MCF 10A (cell line): Measurements from ENCODE around the gene INSR. TPM values are rescaled to one million over a fixed set of nuclear protein-coding genes. Genes with fewer than 3 reads are reported as not detected.
A peak's percentile ranks its signal among the peaks of the same experiment; 100 is the strongest.

Experiments used
- Bru-seq: library from RNA; stranded (reverse); fragments of 400-500 nt; gene quantifications from one replicate; lab custom pipeline; 2021; lab: Mats Ljungman, UMichigan
- BruChase-seq, 2 experiments: library from RNA; stranded (reverse); fragments of 400-500 nt; gene quantifications; one replicate each; lab custom pipeline; 2021; lab: Mats Ljungman, UMichigan
- BruUV-seq: library from RNA; stranded (reverse); fragments of 400-500 nt; replicated peaks from 2 replicates; lab custom pipeline; 2021; lab: Mats Ljungman, UMichigan
- CTCF ChIA-PET: fragments of 300-600 bp; sonication (Branson Sonifier 250); formaldehyde crosslinking; extraction: SDS; loops from one replicate; lab custom pipeline; 2021; ENCODE audit warnings: antibody characterized with exemption, inconsistent platforms; lab: Yijun Ruan, JAX
- POLR2A ChIA-PET: fragments of 300-600, 350-650 bp; sonication (Branson Sonifier 250); formaldehyde crosslinking; extraction: SDS; loops from one replicate; lab custom pipeline; 2020; ENCODE audit warnings: antibody characterized with exemption, inconsistent platforms; lab: Yijun Ruan, JAX
- DNase-seq: peaks from one replicate; pipeline ENCODE4 v3.0.0-alpha.2; 2018; ENCODE audit not compliant: unreplicated experiment
- H3K27ac Mint-ChIP-seq: one replicate; pipeline ENCODE4 v1.8.0; 2022; ENCODE audit warnings: mild to moderate bottlenecking, low read depth, mixed read lengths; ENCODE audit not compliant: unreplicated experiment
- H3K27me3 Mint-ChIP-seq: one replicate; pipeline ENCODE4 v1.8.0; 2022; ENCODE audit warnings: mixed read lengths; ENCODE audit not compliant: insufficient read depth, unreplicated experiment
- H3K36me3 Mint-ChIP-seq: one replicate; pipeline ENCODE4 v1.8.0; 2022; ENCODE audit warnings: mild to moderate bottlenecking, moderate library complexity, mixed read lengths; ENCODE audit not compliant: insufficient read depth, unreplicated experiment
- H3K4me1 Mint-ChIP-seq: one replicate; pipeline ENCODE4 v1.8.0; 2022; ENCODE audit warnings: mixed read lengths; ENCODE audit not compliant: insufficient read depth, unreplicated experiment
- H3K4me3 Mint-ChIP-seq: one replicate; pipeline ENCODE4 v1.8.0; 2022; ENCODE audit warnings: mild to moderate bottlenecking, moderate library complexity, mixed read lengths; ENCODE audit not compliant: unreplicated experiment
- H3K9me3 Mint-ChIP-seq: one replicate; pipeline ENCODE4 v1.8.0; 2022; ENCODE audit warnings: mixed read lengths; ENCODE audit not compliant: unreplicated experiment
- CTCF ChIP-seq: fragments of 200-600 bp; IDR thresholded peaks from one replicate; pipeline ENCODE4 v1.8.0; 2022; ENCODE audit warnings: antibody characterized with exemption, mild to moderate bottlenecking; ENCODE audit not compliant: unreplicated experiment
- intact Hi-C: fragments of 100-400 bp; cut with micrococcal nuclease; formaldehyde crosslinking; loops from 2 replicates; pipeline ENCODE4 v1.14.1; 2022
- long read RNA-seq: library from polyadenylated mRNA; stranded (forward); transcript quantifications from one replicate; pipeline ENCODE4 v2.0.0, GENCODE V29; 2022
- total RNA-seq: library from RNA; stranded (reverse); gene quantifications from 2 replicates; pipeline ENCODE4 v1.2.3, GENCODE V29; 2022

Gene INSR
- total RNA-seq (8.8 and 11.8 TPM in 2 replicates), Bru-seq, nascent RNA (percentile 45 among the genes with signal in this experiment), BruChase-seq, experiment 1, labeled RNA remaining after a 6-hour chase (percentile 60 among the genes with signal in this experiment), BruChase-seq, experiment 2, labeled RNA remaining after a 2-hour chase (percentile 46 among the genes with signal in this experiment)
- long read RNA-seq, full-length matches to known transcripts = 2 of 9 reads
- long read RNA-seq, partial matches to known transcripts = 2 of 9 reads
- long read RNA-seq, other reads (novel, unspliced or antisense) = 5 of 9 reads

GRCh38 chr19:7293762-7294557 lies at the start of gene INSR:
Gene INSR (minus strand): TSS chr19:7294414. CDS start chr19:7293891, 523 bp downstream.
- no peaks in the 10 kb centered on the region for H3K9me3 Mint-ChIP-seq

GRCh38 chr19:7342143-7342542 lies 47.9 kb upstream of the INSR start:
- H3K27me3 Mint-ChIP-seq = peaks cover 32% of the 10 kb centered on the region
- H3K4me1 Mint-ChIP-seq = no peaks in the 10 kb centered on the region
- no peak overlapping the region for H3K27ac Mint-ChIP-seq
- H3K4me3 Mint-ChIP-seq = no peak overlapping the region
- POLR2A ChIA-PET = interaction anchor here (1.2 kb wide), 1 partner anchor 145 kb away, joined by 4 read pairs; no protein-coding TSS in a partner anchor
- DNase-seq = no peak
- CTCF ChIA-PET = interaction anchor here (0.7 to 3.5 kb wide), 9 partner anchors 25 to 876 kb away, joined by 3 to 29 read pairs (median 3); no protein-coding TSS in a partner anchor
- BruUV-seq = no TSS peak
- H3K36me3 Mint-ChIP-seq = no peaks in the 10 kb centered on the region
- H3K9me3 Mint-ChIP-seq = no peaks in the 10 kb centered on the region
- TF ChIP-seq CTCF = no peak
- intact Hi-C loops = no loop called here

More at GRCh38 chr19:7293762-7294557, at the start of gene INSR:
- no peak for TF ChIP-seq CTCF
- Mint-ChIP-seq H3K27ac (no peak within 1 kb of the TSS), H3K27me3 (no peaks in the 10 kb centered on the region), H3K4me3 (peak within 1 kb of the TSS; percentile 79), H3K4me1 (peaks cover 6% of the 10 kb centered on the region), H3K36me3 (peaks cover 5% of the 10 kb centered on the region)
- intact Hi-C loops = loop anchor here (1.0 to 5.0 kb wide), 2 partner anchors 96 to 147 kb away; no protein-coding TSS in a partner anchor
- BruUV-seq = no TSS peak
- CTCF ChIA-PET = no interaction called here
- DNase-seq = peak; percentile 91
- POLR2A ChIA-PET = interaction anchor here (0.7 to 1.8 kb wide), 9 partner anchors 22 to 474 kb away, joined by 3 to 14 read pairs (median 3); partner anchors contain the start of gene ZNF557

- Mint-ChIP-seq H3K27me3 (peaks cover 24% of the 10 kb centered on the region), H3K4me1 (no peaks in the 10 kb centered on the region), H3K27ac (no peak overlapping the region), H3K4me3 (no peak overlapping the region), H3K9me3 (no peaks in the 10 kb centered on the region), H3K36me3 (no peaks in the 10 kb centered on the region)
- peak; percentile 83 for TF ChIP-seq CTCF
- intact Hi-C loops = loop anchor here (1.0 kb wide), 2 partner anchors 192 to 239 kb away; no protein-coding TSS in a partner anchor
- ChIA-PET POLR2A (interaction anchor here (0.6 to 1.2 kb wide), 6 partner anchors 144 to 270 kb away, joined by 3 to 5 read pairs (median 4); no protein-coding TSS in a partner anchor), CTCF (interaction anchor here (0.6 to 3.5 kb wide), 28 partner anchors 12 to 877 kb away, joined by 3 to 29 read pairs (median 4); no protein-coding TSS in a partner anchor)
- no TSS peak for BruUV-seq
- peak; percentile 78 for DNase-seq
Observed at GRCh38 chr19:7340959-7341837, 47.0 kb upstream of the INSR start.
